HT1080 (cell line): ENCODE results near the gene OFD1. TPM values are rescaled to one million over a fixed set of nuclear protein-coding genes. Genes with fewer than 3 reads are reported as not detected.

Experiments used
- DNase-seq: peaks from one replicate; pipeline ENCODE4 v3.0.0-alpha.2; 2015; ENCODE audit warnings: low read depth
- total RNA-seq: library from RNA; depleted of rRNA; stranded (reverse); fragments of >200 nt; shearing (Covaris generic); gene quantifications from 2 replicates; pipeline ENCODE4 v1.2.3, GENCODE V29; 2014; rRNA removed

Gene OFD1
- total RNA-seq, 1 experiment from 2014 or later, result 5.6 TPM

- DNase-seq, result no peak
Measured at GRCh38 chrX:13793897-13794296, 59.3 kb downstream of the OFD1 start.

GRCh38 chrX:13794417-13794816 lies 59.9 kb downstream of the OFD1 start:
- no peak for DNase-seq

- no peak for DNase-seq
Measured at GRCh38 chrX:13797512-13797911, 63.0 kb downstream of the OFD1 start.

- no peak for DNase-seq
Measured at GRCh38 chrX:13798184-13798583, 63.6 kb downstream of the OFD1 start.

GRCh38 chrX:13803116-13803515 lies 68.6 kb downstream of the OFD1 start:
- DNase-seq, result no peak

GRCh38 chrX:13805241-13805640 lies 70.7 kb downstream of the OFD1 start:
- no peak for DNase-seq

- no peak for DNase-seq
Measured at GRCh38 chrX:13808293-13808692, 73.7 kb downstream of the OFD1 start.

GRCh38 chrX:13808865-13809264 lies 74.3 kb downstream of the OFD1 start:
- DNase-seq, result no peak

- no peak for DNase-seq
Measured at GRCh38 chrX:13815664-13816063, 81.1 kb downstream of the OFD1 start.

- no peak for DNase-seq
Measured at GRCh38 chrX:13816176-13816575, 81.6 kb downstream of the OFD1 start.

GRCh38 chrX:13816643-13817627 lies 82.4 kb downstream of the OFD1 start, which contains the start of gene GPM6B:
TSS of gene GPM6B (minus strand) at chrX:13817093. CDS start at chrX:13816904, 189 bp downstream.
- no peak for DNase-seq

Other genes with a start within 250 kb of the OFD1 start
- not detected in 2 replicates for gene EGFL6, start 165.1 kb upstream of the OFD1 start, total RNA-seq
- 0.29 and 0.77 TPM in 2 replicates for gene TCEANC, start 81.6 kb upstream of the OFD1 start, total RNA-seq
- gene RAB9A, start 45.6 kb upstream of the OFD1 start, total RNA-seq, result 15.9 and 17.1 TPM in 2 replicates
- 8.6 and 10.4 TPM in 2 replicates for gene TRAPPC2, start 128 bp upstream of the OFD1 start, total RNA-seq
- gene GPM6B, start 82.3 kb downstream of the OFD1 start, total RNA-seq, result 0.43 and 1.6 TPM in 2 replicates